Superior temporal gyrus (tissue), 1 donor: ENCODE data around the gene PABPC1L.

Source experiments
- DNase-seq: peaks from one replicate; pipeline ENCODE4 v3.0.0-alpha.2; 2016; ENCODE audit errors: extremely low spot score

Gene PABPC1L

GRCh38 chr20:44942264-44942973, 32.6 kb downstream of the PABPC1L start:
- DNase-seq: no peak

- DNase-seq: no peak
Observed at GRCh38 chr20:44943828-44944227, 34.0 kb downstream of the PABPC1L start.

- no peak for DNase-seq
Observed at GRCh38 chr20:44945261-44945660, 35.4 kb downstream of the PABPC1L start.

GRCh38 chr20:44946271-44946852, 36.5 kb downstream of the PABPC1L start:
- DNase-seq: no peak

- no peak for DNase-seq
Observed at GRCh38 chr20:44948107-44948506, 38.2 kb downstream of the PABPC1L start.

GRCh38 chr20:44948513-44948912, 38.7 kb downstream of the PABPC1L start:
- DNase-seq: no peak

DNA sequence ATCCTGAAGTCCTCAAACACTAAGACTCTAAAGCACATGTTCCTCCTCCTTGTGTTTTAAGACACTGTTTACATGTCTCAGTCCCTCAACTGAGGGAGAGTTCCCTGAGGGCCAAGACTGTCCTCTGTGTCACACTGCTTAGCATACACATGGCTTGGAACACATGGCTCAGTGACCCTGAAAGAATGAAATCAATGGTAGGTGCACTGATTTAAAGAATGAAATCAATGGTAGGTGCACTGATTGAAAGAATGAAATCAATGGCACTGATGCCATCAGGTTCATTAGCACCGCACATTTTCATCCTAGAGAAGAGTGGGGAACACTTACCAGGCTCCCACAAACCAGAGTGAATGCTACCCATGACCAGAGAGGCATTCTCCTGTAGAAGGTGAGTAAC, 40.5 kb downstream of the PABPC1L start:
- no peak for DNase-seq

DNA sequence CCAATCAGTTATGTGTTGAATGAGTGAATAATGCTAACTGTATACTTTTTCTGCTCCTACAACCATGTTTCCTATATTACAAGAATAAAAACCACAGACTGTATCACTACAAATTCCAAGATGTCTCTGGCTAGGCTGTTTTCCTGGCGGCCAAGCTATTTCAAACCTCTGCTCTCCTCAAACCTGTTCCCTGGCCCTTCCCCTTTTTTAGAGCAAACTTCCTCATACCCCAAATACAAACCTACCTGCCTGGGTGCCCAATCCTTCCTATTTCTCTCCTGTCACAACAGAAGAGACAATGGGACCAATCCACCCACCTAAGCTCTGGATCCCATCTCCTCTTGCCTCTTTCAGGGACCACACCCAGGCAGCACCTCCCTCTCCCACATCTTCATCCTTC, 42.9 kb downstream of the PABPC1L start:
- DNase-seq: no peak

DNA sequence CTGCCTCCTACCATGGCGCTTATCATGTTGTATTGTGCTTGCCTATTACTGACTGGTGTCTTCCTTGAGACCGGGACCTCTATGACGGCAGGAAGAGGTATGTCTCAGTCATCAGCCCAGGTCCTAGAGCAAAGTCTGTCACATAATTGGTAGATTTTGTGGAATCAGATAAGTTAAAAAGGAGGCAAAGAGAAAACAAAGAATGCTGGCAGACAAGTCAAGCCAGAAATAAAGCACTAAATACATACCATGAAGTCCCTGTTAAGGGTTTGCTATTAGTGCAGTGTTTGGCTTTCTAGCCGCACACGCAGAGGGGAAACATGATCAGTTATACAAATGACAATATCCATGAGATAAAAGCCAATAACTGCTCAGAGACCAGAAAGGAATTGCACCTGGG, 44.4 kb downstream of the PABPC1L start:
- DNase-seq: no peak

DNA sequence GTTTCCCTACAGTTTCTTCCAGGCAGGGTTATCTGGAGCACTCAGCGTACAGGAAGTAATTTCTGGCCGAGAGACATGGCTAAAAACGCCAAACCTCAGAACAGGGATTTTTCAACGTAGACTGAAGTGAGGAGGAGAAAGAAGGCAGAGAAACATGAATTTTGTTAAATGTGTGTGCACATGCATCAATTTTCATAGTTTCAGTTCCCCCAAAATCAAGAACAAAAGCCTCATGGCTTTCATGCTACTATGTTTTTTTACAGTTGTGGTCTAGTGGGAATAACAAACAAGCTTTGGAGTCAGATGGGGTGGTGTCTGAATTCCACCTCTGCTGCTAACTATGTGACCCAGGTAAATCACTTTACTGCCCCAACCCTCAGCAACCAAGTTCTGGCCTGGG, 45.4 kb downstream of the PABPC1L start:
- no peak for DNase-seq

GRCh38 chr20:44956410-44956809, 46.5 kb downstream of the PABPC1L start:
- no peak for DNase-seq

DNA sequence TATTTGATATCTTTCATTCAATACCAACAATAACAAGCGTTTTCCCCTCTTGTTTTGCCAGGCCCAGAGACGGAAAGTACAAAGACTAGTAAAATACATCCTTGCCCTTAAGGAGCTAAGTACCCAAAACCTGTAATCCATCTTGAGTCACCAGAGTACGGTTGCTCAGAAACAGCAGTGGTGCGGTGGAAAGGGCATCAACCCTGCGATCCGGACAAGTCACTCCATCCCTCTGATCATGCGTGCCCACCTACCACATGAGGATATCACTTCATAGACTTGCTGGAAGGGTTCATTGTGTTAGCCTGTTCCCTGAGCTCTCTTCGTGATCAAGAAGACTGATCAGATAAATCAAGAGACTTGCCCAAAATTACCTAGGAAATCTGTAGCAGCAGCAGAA, 48.4 kb downstream of the PABPC1L start:
- DNase-seq: no peak

DNA sequence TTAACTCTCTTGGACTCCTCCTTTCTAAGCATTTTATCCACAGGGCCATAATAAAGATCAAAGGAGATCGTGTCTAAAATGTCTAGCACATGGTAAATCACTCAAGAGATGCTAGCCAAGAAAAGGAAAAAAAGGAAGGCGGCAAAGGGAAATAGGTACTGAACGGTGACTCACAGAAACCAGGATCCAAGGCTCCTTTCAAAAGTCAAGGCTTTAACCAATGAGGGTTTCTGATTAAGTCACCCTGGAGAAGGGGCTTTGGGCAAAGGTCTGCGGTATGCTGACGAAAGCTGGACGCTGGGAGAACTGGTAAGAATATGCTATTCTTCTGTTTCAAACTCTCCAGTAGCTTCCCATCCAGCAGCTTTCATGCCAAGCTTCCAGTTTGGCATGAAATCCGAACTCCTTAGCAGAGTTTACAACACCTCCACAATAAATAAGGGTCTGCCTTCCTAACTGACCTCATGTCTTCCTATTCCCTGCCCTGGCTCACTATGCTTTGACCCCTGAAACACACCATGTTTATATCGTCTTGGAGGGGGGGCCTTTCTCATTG, 49.3 kb downstream of the PABPC1L start:
- no peak for DNase-seq

DNA sequence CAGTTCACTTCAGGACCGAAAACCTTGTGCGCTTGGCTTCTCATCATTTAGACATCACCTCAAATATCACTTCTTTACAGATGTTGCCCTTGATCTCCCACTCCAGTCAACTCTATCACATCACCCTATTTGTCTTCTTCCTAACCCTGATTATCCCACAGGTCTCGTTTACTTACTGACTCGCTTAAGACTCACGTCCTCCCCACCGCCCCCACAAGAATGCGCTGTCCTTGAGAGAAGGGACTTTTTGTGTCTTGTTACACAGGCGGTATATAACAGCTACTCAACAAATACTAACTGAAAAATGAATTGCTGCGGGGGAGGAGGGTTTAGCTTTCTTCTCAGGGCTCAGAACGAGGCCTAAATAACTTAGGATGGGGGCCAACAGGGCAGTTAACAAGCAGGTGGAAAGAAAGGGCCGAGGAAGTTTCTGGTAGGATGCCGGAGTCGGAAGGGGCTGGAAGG, 49.8 kb downstream of the PABPC1L start:
- DNase-seq: peak; percentile 50

GRCh38 chr20:44960103-44960852, 50.4 kb downstream of the PABPC1L start, which contains the start of gene TOMM34:
Gene TOMM34 (minus strand): TSS chr20:44960397. CDS start chr20:44960333, 64 bp downstream.
- peak; percentile 94 for DNase-seq

DNA sequence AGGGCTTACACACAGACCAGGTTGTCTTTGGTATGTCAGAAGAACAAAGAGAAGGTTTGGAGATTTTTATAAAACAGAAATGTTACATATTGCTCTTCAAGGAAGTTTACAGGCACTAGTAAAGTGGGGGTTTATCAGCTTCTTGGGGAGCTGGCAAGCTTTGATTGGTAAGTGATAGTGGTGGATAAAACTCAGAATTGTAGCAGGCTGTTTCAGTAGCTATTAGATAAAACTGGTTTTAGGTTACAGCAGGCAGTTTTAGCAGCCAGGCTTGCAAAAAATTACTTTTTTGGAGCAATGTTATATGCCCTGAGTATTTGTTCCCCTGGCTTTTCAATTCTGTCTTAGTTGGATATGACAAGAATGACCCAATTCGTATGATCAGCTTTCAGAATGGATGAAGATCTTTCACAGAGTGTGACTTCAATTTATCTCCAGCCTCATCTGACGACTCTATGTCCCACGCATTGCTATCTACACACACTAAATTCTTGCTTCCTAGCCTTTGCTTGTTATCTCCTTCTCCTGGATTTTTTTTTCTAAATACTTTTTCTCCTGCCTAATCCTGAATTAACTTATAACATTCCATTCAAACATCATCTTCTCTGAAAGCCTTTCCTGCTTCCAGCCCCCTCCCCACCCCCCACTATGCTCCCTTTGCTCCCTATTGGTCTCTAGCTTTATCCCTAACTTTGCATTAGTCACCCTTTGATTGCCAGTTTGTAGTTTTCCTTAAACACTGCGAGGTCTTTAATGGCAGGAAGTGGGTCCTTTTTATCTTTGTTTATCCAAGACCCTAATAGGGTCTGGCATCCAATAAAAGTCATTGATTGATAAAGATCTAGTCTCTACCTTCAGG, 51.4 kb downstream of the PABPC1L start:
- no peak for DNase-seq

- no peak for DNase-seq
Observed at GRCh38 chr20:44961870-44962267, 52.0 kb downstream of the PABPC1L start.

- DNase-seq: no peak
Observed at GRCh38 chr20:44962483-44962882, 52.6 kb downstream of the PABPC1L start.

- no peak for DNase-seq
Observed at GRCh38 chr20:44963325-44964215, 53.7 kb downstream of the PABPC1L start.

GRCh38 chr20:44965651-44966029, 55.8 kb downstream of the PABPC1L start:
- DNase-seq: no peak
